ENCODE results near the gene RFK.

DNA sequence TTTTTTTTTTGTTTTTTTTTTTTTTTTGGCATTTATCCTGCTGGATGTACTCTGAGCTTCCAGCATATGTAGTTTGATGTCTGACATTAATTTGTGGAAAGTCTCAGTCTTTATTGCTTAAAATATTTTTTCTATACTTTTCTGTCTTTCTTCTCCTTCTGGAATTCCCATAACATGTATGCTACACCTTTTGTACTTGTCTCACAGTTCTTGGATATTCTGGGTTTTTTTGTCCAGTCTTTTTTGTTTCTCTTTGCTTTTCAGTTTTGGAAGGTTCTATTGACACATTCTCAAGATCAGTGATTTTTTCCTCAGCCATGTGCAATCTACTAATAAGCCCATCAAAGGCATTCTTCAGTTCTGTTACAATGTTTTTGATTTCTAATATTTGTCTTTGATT, 19.4 kb upstream of the RFK start:
- TF ChIP-seq, protein P1, sequence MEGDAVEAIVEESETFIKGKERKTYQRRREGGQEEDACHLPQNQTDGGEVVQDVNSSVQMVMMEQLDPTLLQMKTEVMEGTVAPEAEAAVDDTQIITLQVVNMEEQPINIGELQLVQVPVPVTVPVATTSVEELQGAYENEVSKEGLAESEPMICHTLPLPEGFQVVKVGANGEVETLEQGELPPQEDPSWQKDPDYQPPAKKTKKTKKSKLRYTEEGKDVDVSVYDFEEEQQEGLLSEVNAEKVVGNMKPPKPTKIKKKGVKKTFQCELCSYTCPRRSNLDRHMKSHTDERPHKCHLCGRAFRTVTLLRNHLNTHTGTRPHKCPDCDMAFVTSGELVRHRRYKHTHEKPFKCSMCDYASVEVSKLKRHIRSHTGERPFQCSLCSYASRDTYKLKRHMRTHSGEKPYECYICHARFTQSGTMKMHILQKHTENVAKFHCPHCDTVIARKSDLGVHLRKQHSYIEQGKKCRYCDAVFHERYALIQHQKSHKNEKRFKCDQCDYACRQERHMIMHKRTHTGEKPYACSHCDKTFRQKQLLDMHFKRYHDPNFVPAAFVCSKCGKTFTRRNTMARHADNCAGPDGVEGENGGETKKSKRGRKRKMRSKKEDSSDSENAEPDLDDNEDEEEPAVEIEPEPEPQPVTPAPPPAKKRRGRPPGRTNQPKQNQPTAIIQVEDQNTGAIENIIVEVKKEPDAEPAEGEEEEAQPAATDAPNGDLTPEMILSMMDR (IDR thresholded peaks at IDR 0.05 in 2 of 3, conservative IDR thresholded peaks at IDR 0.05 in 1 of 3; ENCODE audit: borderline replicate concordance in 1 of 3, insufficient read depth in 1 of 3, low read depth in 2 of 3, low read length in 2 of 3) = no peak
- no peak for TF ChIP-seq SIN3A (IDR thresholded peaks at IDR 0.05; ENCODE audit: low read depth)

Measured in HCT116 (cell line).